HEK293T (cell line): Measurements from ENCODE around the gene METTL23.
"Not testable (repeated sequence)": the region's sequence is repeated elsewhere in the genome, so short reads cannot be mapped to it uniquely, and the experiment has no call there.

Experiments used
- CTCF ChIA-PET: fragments of 350-600 bp; formaldehyde crosslinking; extraction: SDS; loops from one replicate; lab custom pipeline; 2021; ENCODE audit warnings: antibody characterized with exemption, inconsistent platforms; lab: Yijun Ruan, JAX
- POLR2A ChIA-PET: fragments of 350-600 bp; formaldehyde crosslinking; extraction: SDS; loops from one replicate; lab custom pipeline; 2020; ENCODE audit warnings: antibody characterized with exemption, inconsistent platforms; lab: Yijun Ruan, JAX
- DNase-seq: peaks from one replicate; pipeline ENCODE4 v3.0.0; 2012; ENCODE audit warnings: mixed read lengths; ENCODE audit errors: extremely low spot score
- ARNT ChIP-seq: fragments of 450-650 bp; IDR thresholded peaks from 2 replicates; pipeline ENCODE4 v1.6.1; 2017; ENCODE audit warnings: mild to moderate bottlenecking
- BHLHE40 ChIP-seq: fragments of 450-650 bp; IDR thresholded peaks from 2 replicates; pipeline ENCODE4 v1.6.1; 2016; ENCODE audit warnings: mild to moderate bottlenecking, moderate library complexity, borderline replicate concordance
- CTBP1 ChIP-seq: fragments of 450-650 bp; IDR thresholded peaks from 2 replicates; pipeline ENCODE4 v1.6.1; 2016; ENCODE audit warnings: borderline replicate concordance
- ELF4 ChIP-seq: fragments of 450-650 bp; IDR thresholded peaks from 2 replicates; pipeline ENCODE4 v1.6.1; 2017; ENCODE audit warnings: antibody characterized with exemption
- FOXA1 ChIP-seq: fragments of 450-650 bp; IDR thresholded peaks from 2 replicates; pipeline ENCODE4 v1.6.1; 2016; ENCODE audit warnings: mild to moderate bottlenecking
- FOXK2 ChIP-seq: fragments of 450-650 bp; IDR thresholded peaks from 2 replicates; pipeline ENCODE4 v1.6.1; 2016; ENCODE audit warnings: mild to moderate bottlenecking
- FOXM1 ChIP-seq: fragments of 450-650 bp; IDR thresholded peaks from 2 replicates; pipeline ENCODE4 v1.6.1; 2017; ENCODE audit warnings: mild to moderate bottlenecking, borderline replicate concordance
- HDGF ChIP-seq: fragments of 450-650 bp; IDR thresholded peaks from 2 replicates; pipeline ENCODE4 v1.6.1; 2017; ENCODE audit warnings: antibody characterized with exemption, borderline replicate concordance
- L3MBTL2 ChIP-seq: fragments of 450-650 bp; conservative IDR thresholded peaks from 2 replicates; pipeline ENCODE4 v1.6.1; 2016; ENCODE audit warnings: mild to moderate bottlenecking
- LEF1 ChIP-seq: fragments of 450-650 bp; IDR thresholded peaks from 2 replicates; pipeline ENCODE4 v1.6.1; 2017; ENCODE audit warnings: mild to moderate bottlenecking, borderline replicate concordance
- NFRKB ChIP-seq: fragments of 450-650 bp; IDR thresholded peaks from 2 replicates; pipeline ENCODE4 v1.6.1; 2016; ENCODE audit warnings: mild to moderate bottlenecking, moderate library complexity
- SP1 ChIP-seq: fragments of 450-650 bp; IDR thresholded peaks from 2 replicates; pipeline ENCODE4 v1.6.1; 2017
- SUZ12 ChIP-seq: fragments of 450-650 bp; IDR thresholded peaks from 2 replicates; pipeline ENCODE4 v1.6.1; 2016; ENCODE audit warnings: mild to moderate bottlenecking
- TARDBP ChIP-seq: fragments of 450-650 bp; IDR thresholded peaks from 2 replicates; pipeline ENCODE4 v1.6.1; 2016
- ZNF384 ChIP-seq: fragments of 450-650 bp; IDR thresholded peaks from 2 replicates; pipeline ENCODE4 v1.6.1; 2016
- TF ChIP-seq, protein P1 (sequence below): fragments of 450-650 bp; IDR thresholded peaks from 2 replicates; pipeline ENCODE4 v1.6.1; 2016

Gene METTL23

DNA sequence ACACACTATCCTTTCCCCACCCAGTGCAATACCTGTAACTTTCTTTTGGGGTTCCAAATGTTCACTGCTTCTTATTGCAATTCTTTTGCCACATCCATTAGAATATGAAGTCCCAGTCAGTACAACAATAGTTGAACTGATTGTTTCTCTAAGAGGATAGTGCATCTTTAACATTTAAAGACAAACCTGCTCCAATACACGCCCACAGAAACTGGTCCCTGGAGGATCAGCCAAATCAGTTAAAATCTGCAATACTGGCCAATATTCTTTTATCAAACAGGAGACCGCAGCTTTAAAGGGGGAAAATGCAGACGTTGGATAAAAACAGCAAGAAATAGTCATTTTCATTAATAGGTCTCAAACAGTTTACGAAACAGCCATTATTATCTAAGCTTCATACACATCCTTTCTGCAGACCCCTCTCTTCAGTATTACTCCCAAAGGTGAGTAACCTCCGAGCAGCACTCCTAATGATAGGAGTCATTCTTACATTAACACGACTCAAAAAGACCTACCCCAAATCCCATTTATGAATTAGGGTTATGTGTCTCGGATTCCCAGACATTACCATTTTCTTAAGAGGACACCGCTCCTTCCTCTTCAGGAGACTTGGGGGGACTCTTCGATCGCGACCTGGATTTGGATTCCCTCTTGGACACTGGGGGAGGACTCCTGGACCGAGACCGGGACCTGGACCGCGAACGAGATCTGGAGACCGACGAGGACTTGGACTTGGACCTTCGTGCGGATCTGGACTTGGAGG is 9.1 kb downstream of the METTL23 start:
- DNase-seq, result no peak
- CTCF ChIA-PET, result interaction anchor here (1.0 kb wide), 1 partner anchor 10 kb away, joined by 3 read pairs; no protein-coding TSS in a partner anchor
- POLR2A ChIA-PET, result interaction anchor here (0.8 to 5.2 kb wide), 13 partner anchors 8 to 178 kb away, joined by 3 to 58 read pairs (median 8); partner anchors contain the start of genes JMJD6, METTL23 and MXRA7
- no peak for TF ChIP-seq NFRKB
- no peak for TF ChIP-seq CTBP1
- TF ChIP-seq TARDBP, result no peak
- TF ChIP-seq, protein P1, sequence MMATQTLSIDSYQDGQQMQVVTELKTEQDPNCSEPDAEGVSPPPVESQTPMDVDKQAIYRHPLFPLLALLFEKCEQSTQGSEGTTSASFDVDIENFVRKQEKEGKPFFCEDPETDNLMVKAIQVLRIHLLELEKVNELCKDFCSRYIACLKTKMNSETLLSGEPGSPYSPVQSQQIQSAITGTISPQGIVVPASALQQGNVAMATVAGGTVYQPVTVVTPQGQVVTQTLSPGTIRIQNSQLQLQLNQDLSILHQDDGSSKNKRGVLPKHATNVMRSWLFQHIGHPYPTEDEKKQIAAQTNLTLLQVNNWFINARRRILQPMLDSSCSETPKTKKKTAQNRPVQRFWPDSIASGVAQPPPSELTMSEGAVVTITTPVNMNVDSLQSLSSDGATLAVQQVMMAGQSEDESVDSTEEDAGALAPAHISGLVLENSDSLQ, result no peak
- TF ChIP-seq ZNF384, result no peak
- no peak; the same call in 1 of the 2 replicates for TF ChIP-seq BHLHE40
- no peak for TF ChIP-seq SUZ12
- TF ChIP-seq L3MBTL2, result no peak
- TF ChIP-seq SP1, result no peak
- no peak for TF ChIP-seq FOXA1
- no peak for TF ChIP-seq HDGF
- no peak for TF ChIP-seq FOXK2
- TF ChIP-seq ELF4, result no peak
- TF ChIP-seq LEF1, result no peak
- TF ChIP-seq ARNT, result no peak
- TF ChIP-seq FOXM1, result no peak

DNA sequence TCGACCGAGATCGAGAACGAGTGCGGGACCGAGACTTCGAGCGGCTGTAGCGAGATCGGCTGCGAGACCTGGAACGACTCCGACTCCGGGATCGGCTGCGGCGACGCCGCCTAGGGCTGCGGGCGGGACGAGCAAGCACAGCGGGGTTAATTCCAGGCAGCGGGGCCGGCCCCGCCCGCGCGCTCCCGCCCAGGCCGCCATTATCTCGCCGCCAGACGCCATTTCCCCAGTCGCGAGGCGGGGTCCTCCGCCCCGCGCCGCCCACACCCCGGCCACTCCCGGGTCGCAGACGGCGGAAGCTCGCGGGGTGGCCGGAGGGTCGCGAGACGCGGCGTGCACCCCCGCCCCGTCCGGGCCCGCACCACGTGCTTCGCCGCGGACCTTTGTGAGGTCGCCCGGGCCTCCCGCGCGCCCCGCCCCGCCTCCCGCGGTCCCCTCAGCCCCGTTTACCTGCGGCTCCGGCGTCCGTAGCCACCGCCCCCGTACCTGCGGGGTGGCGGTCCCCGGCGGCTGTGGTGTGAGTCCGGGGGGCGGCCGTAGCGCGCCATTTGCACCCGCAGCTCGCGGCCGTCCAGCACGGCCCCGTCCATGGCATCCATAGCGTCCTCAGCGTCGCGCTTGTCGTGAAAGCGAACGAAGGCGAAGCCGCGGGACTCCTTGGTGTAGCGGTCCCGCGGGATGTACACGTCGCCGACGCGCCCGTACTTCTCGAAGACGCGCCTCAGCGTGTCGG is 9.9 kb downstream of the METTL23 start:
- ChIA-PET POLR2A (interaction anchor here (0.6 to 5.2 kb wide), 19 partner anchors 9 to 352 kb away, joined by 3 to 58 read pairs (median 4); partner anchors contain the start of genes JMJD6, METTL23, MXRA7 and SPHK1), CTCF (no interaction called here)
- TF ChIP-seq LEF1 (peak; percentile 87), CTBP1 (no peak)
- peak; percentile 46 for DNase-seq

DNA sequence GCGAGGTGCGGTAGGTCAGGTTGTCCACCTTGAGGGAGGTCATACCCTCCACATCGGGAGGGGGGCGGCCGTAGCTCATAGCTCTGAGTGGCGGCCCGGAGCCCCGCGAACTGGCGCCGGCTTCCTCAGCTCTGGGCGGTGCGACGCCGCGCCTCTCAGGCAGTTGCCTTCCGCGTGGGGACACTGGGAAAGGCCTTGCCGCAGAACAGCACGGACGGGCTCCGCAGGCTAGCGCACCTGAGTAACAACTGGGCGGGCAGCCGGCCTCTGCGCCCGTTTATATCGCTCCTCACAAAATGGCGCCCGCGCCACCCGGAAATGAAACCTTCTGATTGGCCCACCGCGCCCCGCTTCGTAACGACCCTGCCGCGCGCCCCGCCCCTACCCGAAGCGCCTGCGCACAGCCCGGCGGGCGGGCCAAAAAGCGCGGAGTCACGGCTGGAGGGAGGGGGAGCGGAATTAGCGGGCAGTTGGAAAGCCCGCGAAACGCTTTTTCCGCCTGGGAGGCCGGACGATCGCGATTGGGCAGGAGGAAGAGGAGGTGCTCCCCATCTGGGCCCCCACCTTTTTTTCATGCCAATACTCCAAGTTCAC is 10.5 kb downstream of the METTL23 start, which contains the start of gene SRSF2:
Gene SRSF2, minus strand, starts transcription at position 250 of the 594 bp plus-strand sequence. Its CDS starts 171 bp downstream, at position 79.
- TF ChIP-seq ELF4, result peak; percentile 97
- TF ChIP-seq ZNF384, result no peak
- ChIA-PET POLR2A (interaction anchor here (0.5 to 5.2 kb wide), 25 partner anchors 10 to 353 kb away, joined by 3 to 58 read pairs (median 4); partner anchors contain the start of genes JMJD6, METTL23, MXRA7 and SPHK1), CTCF (interaction anchor here (0.7 kb wide), 1 partner anchor 51 kb away, joined by 4 read pairs; no protein-coding TSS in a partner anchor)
- DNase-seq, result peak; percentile 96

DNA sequence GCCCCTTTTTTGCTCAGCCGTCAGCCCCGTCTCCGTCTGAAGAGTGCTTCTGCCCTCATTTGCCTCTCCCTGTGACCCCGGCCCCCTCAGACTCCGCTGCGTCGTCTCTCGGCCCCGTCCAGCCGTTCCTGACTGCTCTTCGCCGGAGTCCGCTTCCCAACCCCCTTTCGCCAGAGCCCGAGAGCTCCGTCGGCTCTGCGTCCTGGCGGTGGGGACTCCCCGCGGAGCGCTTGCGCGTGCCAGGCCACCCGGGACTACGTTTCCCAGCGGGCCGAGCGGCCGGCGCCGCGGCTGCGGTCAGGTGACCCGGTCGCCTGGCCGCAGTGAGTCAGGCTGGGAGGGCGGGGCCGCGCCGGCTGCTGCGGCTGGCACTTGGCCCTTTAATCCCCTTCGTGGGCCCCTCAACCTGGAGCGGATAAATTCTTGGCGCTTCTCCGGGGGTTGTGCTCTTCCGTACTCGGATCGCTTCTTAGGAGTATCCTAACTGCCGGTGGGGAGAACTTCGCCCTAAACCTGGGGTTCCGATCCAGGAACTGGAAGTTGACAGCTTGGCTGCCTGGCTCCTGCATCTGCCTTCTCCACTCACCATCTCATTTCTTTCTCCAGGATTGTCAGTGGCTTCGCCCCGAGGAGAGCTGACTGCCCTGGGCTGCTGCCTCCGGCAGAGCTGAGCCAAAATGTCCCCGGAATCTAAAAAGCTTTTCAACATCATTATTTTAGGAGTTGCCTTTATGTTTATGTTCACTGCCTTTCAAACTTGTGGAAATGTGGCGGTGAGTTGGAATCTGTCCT is 11.2 kb downstream of the METTL23 start, which contains the start of gene MFSD11:
Gene MFSD11, plus strand, starts transcription at position 444 of the 792 bp plus-strand sequence. Its CDS starts 234 bp downstream, at position 678.
- ChIA-PET POLR2A (interaction anchor here (0.5 to 5.2 kb wide), 18 partner anchors 11 to 301 kb away, joined by 3 to 58 read pairs (median 4); partner anchors contain the start of genes JMJD6, METTL23 and MXRA7), CTCF (interaction anchor here (0.7 kb wide), 1 partner anchor 50 kb away, joined by 4 read pairs; no protein-coding TSS in a partner anchor)
- TF ChIP-seq FOXK2 (no peak), L3MBTL2 (peak; percentile 81)
- DNase-seq, result peak; percentile 94

DNA sequence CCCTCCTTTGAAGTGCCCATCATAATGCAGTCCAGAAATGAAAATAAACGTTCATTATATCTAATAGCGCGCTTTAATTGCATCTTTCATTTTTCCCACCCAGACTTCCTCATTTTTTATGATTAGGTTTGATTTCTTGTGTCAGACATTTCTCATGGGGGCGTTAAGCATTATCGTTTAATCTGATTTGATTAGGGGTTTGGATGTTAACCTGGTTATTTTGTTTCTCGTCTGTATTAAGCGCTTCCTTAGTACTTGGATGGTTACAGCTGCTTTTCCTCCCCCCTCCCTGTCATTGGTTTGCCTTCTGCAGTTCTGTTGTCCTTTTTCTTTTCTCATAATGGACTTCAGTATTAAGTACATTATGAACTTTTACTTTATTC is 11.8 kb downstream of the METTL23 start:
- ChIA-PET POLR2A (interaction anchor here (1.0 to 5.2 kb wide), 6 partner anchors 10 to 45 kb away, joined by 3 to 58 read pairs (median 8); partner anchors contain the start of genes JMJD6, METTL23 and MXRA7), CTCF (no interaction called here)
- no peak for DNase-seq
- TF ChIP-seq SP1 (no peak), ARNT (no peak), BHLHE40 (no peak), TARDBP (no peak), FOXM1 (no peak), ELF4 (no peak), FOXK2 (no peak), LEF1 (no peak), SUZ12 (no peak), NFRKB (no peak)
- TF ChIP-seq, protein P1, result no peak

DNA sequence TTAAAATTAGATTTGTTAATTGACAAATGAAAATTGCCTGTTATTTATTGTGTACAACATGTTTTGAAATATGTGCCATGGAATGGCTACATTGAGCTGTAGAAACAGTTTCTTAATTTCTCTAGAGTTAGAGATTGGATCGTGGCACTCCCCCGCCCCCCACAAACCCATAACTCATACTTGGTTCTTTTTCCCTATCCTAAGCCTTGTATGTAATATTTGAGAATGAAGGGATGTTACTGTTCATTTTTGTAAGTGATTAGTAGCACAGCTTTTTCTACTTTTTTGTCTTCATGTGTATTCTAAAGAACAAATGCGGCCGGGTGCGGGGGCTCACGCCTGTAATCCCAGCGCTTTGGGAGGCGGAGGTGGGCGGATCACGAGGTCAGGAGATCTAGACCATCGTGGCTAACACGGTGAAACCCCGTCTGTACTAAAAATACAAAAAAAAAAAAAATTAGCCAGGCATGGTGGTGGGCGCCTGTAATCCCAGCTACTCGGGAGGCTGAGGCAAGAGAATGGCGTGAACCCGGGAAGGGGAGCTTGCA is 13.0 kb downstream of the METTL23 start:
- DNase-seq, result not testable (repeated sequence)
- CTCF ChIA-PET, result interaction anchor here (0.6 to 0.7 kb wide), 2 partner anchors 26 to 316 kb away, joined by 3 to 6 read pairs; no protein-coding TSS in a partner anchor
- POLR2A ChIA-PET, result interaction anchor here (0.6 to 5.2 kb wide), 3 partner anchors 13 to 153 kb away, joined by 3 to 58 read pairs (median 29); partner anchors contain the start of genes JMJD6, METTL23 and MXRA7
